GM12878 (cell line): ENCODE results near the gene ZBTB22. TPM values are rescaled to one million over a fixed set of nuclear protein-coding genes. Genes with fewer than 3 reads are reported as not detected.

Experiments
- ASH2L ChIP-seq: fragments of 300-600, 200-600 bp; sonication (generic); IDR thresholded peaks from 2 replicates; pipeline ENCODE4 v1.6.1; 2017; ENCODE audit warnings: low read depth, mild to moderate bottlenecking, borderline replicate concordance
- BHLHE40 ChIP-seq, 2 experiments: fragments of 450-650 bp in 1 of 2; IDR thresholded peaks; 2 replicates each; pipeline ENCODE4 v1.6.1; 2011 to 2017; ENCODE audit warnings: low read depth in 2 of 2, borderline replicate concordance in 1 of 2, improper control_type of control experiment in 1 of 2, low read length in 1 of 2, mild to moderate bottlenecking in 1 of 2
- CREM ChIP-seq: IDR thresholded peaks from 2 replicates; pipeline ENCODE4 v1.6.1; 2014; ENCODE audit warnings: antibody characterized with exemption, low read depth
- EGR1 ChIP-seq, 2 experiments: IDR thresholded peaks; 1 replicate in 1 of 2; 2 replicates in 1 of 2; pipeline ENCODE4 v1.6.1; 2011 to 2012; ENCODE audit warnings: low read depth in 2 of 2, low read length in 2 of 2, borderline replicate concordance in 1 of 2, mild to moderate bottlenecking in 1 of 2, moderate library complexity in 1 of 2
- HDGF ChIP-seq: fragments of 450-650 bp; IDR thresholded peaks from 2 replicates; pipeline ENCODE4 v1.6.1; 2016; ENCODE audit warnings: antibody characterized with exemption
- IKZF2 ChIP-seq, 2 experiments: fragments of 450-650 bp; IDR thresholded peaks; 2 replicates each; pipeline ENCODE4 v1.6.1; 2017; ENCODE audit warnings: mild to moderate bottlenecking in 2 of 2, moderate library complexity in 2 of 2
- SIN3A ChIP-seq: IDR thresholded peaks from 2 replicates; pipeline ENCODE4 v1.6.1; 2012; ENCODE audit warnings: low read depth, low read length, improper control_type of control experiment
- polyA plus RNA-seq, 11 experiments: library from polyadenylated mRNA; depleted of rRNA in 4 of 11; unstranded in 6 of 11; stranded (reverse) in 5 of 11; fragments of >200 nt; fragmentation: Nextera tagmentation in 4 of 11; fragmentation: Illumina TruSeq in 1 of 11; extraction: Ambion mirVana in 4 of 11; extraction: Trizol in 1 of 11; gene quantifications; 1 replicate in 1 of 11; 2 replicates in 10 of 11; pipeline versions ENCODE4 v1.2.1 to v1.2.3, GENCODE V29; 2011 to 2016; ENCODE audit warnings: inconsistent platforms in 2 of 11, missing spikeins in 2 of 11, low read depth in 1 of 11
- total RNA-seq, 4 experiments: library from RNA; depleted of rRNA in 3 of 4; stranded (reverse); fragments of >200 nt in 3 of 4; fragmentation: Illumina TruSeq in 1 of 4; extraction: Trizol in 1 of 4; gene quantifications; 2 replicates each; pipeline versions ENCODE4 v1.2.1 to v1.2.3, GENCODE V29; 2013 to 2021
- TF ChIP-seq, protein P1 (sequence below): fragments of 450-650 bp; IDR thresholded peaks from 2 replicates; pipeline ENCODE4 v1.6.1; 2016; ENCODE audit warnings: mild to moderate bottlenecking
- TF ChIP-seq, protein P2 (sequence below): fragments of 450-650 bp; IDR thresholded peaks from 2 replicates; pipeline ENCODE4 v1.6.1; 2016; ENCODE audit warnings: mild to moderate bottlenecking
- TF ChIP-seq, protein P3 (sequence below): IDR thresholded peaks from 2 replicates; pipeline ENCODE4 v1.6.1; 2011; ENCODE audit warnings: low read depth, mild to moderate bottlenecking, low read length, moderate library complexity, borderline replicate concordance; ENCODE audit errors: extremely low read depth

Gene ZBTB22
- total and polyA plus RNA-seq, 10 of the 15 experiments (the other 5 are each of a cell fraction or from before 2014, with no cell fraction given): 0.11 to 9.9 (median 4.8) TPM

DNA sequence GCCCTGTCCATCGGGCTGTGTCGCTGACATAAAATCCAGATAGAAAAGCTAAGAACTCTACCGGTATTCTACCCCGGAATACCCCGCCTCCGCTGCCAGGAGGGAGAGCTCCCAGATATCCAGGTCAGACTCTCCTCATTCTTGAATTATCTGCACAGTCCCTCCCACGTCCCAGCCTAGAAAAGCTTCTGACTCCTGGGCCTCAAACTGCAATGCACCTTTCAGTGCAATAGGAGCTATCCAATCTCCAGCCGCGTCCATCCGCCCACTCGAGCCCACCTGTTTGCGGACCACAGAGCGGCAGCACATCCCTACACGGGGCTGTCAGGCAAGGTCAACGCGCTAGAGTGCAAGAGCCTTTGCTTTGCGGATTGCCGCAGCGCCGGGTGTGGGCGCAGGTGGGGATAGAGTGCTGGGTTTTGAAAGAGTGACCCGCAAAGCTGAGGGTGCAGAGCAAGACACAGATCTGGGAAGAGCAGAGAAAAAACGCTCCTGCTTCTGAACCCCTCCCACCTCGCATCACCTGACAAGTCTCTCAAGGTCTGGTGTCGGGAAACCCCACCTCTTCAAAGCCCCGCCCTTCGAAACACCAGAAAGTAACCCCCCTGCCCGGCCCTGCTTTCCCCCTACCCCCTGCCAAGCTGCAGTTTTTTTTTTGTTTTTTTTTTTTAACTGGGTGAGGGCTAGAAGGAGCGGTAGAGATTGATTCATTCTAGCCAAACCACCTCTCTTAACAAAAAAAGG, 5.0 kb downstream of the ZBTB22 start (continued):
- TF ChIP-seq, protein P1, sequence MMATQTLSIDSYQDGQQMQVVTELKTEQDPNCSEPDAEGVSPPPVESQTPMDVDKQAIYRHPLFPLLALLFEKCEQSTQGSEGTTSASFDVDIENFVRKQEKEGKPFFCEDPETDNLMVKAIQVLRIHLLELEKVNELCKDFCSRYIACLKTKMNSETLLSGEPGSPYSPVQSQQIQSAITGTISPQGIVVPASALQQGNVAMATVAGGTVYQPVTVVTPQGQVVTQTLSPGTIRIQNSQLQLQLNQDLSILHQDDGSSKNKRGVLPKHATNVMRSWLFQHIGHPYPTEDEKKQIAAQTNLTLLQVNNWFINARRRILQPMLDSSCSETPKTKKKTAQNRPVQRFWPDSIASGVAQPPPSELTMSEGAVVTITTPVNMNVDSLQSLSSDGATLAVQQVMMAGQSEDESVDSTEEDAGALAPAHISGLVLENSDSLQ: peak; percentile 78
- TF ChIP-seq, protein P2, sequence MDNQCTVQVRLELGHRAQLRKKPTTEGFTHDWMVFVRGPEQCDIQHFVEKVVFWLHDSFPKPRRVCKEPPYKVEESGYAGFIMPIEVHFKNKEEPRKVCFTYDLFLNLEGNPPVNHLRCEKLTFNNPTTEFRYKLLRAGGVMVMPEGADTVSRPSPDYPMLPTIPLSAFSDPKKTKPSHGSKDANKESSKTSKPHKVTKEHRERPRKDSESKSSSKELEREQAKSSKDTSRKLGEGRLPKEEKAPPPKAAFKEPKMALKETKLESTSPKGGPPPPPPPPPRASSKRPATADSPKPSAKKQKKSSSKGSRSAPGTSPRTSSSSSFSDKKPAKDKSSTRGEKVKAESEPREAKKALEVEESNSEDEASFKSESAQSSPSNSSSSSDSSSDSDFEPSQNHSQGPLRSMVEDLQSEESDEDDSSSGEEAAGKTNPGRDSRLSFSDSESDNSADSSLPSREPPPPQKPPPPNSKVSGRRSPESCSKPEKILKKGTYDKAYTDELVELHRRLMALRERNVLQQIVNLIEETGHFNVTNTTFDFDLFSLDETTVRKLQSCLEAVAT: no peak
- TF ChIP-seq ASH2L (no peak), CREM (0 out of 2 replicates have a peak, but pooled peaks have one; percentile 16), BHLHE40 (IDR thresholded peaks at IDR 0.05; ENCODE audit: borderline replicate concordance in 1 of 2, low read depth in 2 of 2, low read length in 1 of 2) (peak; percentile 9 to 41; a peak in 1 of 4 replicates), IKZF2 (IDR thresholded peaks at IDR 0.05) (no peak), SIN3A (peak; percentile 56; the same call in 1 of the 2 replicates), HDGF (no peak), EGR1 (IDR thresholded peaks at IDR 0.05; ENCODE audit: borderline replicate concordance in 1 of 2, low read depth in 2 of 2, low read length in 2 of 2) (peak; percentile 16 to 68; a peak in 2 of 3 replicates)
- TF ChIP-seq, protein P3, sequence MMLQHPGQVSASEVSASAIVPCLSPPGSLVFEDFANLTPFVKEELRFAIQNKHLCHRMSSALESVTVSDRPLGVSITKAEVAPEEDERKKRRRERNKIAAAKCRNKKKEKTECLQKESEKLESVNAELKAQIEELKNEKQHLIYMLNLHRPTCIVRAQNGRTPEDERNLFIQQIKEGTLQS: no peak
